DMS53 treated with DMSO at 0.1 percent for 48 hours (cell line): ENCODE results near the gene MYT1.

Source experiments
- DNase-seq: peaks from one replicate; lab custom pipeline; 2025; ENCODE audit not compliant: unreplicated experiment; lab: John Stamatoyannopoulos, UW

MYT1 gene

GRCh38 chr20:64153861-64154589, 10.2 kb upstream of the MYT1 start:
- no peak for DNase-seq

- no peak for DNase-seq
Observed at GRCh38 chr20:64154590-64155257, 9.5 kb upstream of the MYT1 start.

- no peak for DNase-seq
Observed at GRCh38 chr20:64155258-64156135, 8.8 kb upstream of the MYT1 start.

- no peak for DNase-seq
Observed at GRCh38 chr20:64156136-64156885, 7.9 kb upstream of the MYT1 start.

- no peak for DNase-seq
Observed at GRCh38 chr20:64156886-64157875, 7.1 kb upstream of the MYT1 start.

- DNase-seq, result no peak
Observed at GRCh38 chr20:64157878-64158277, 6.4 kb upstream of the MYT1 start.

GRCh38 chr20:64158346-64159285, 5.6 kb upstream of the MYT1 start:
- peak; percentile 77 for DNase-seq

- DNase-seq, result no peak
Observed at GRCh38 chr20:64159286-64159680, 5.0 kb upstream of the MYT1 start.

GRCh38 chr20:64159711-64160110, 4.5 kb upstream of the MYT1 start:
- DNase-seq, result no peak

GRCh38 chr20:64160118-64160517, 4.1 kb upstream of the MYT1 start:
- DNase-seq, result no peak

- DNase-seq, result no peak
Observed at GRCh38 chr20:64160526-64161355, 3.5 kb upstream of the MYT1 start.

GRCh38 chr20:64161356-64162238, 2.7 kb upstream of the MYT1 start:
- no peak for DNase-seq

GRCh38 chr20:64162239-64162910, 1.9 kb upstream of the MYT1 start:
- DNase-seq, result no peak

- DNase-seq, result no peak
Observed at GRCh38 chr20:64163776-64164122, 503 bp upstream of the MYT1 start.

GRCh38 chr20:64165866-64166600, 1.8 kb downstream of the MYT1 start:
- DNase-seq, result no peak
